H1 (cell line): Measurements from ENCODE around the gene IGFBP3. TPM values are rescaled to one million over a fixed set of nuclear protein-coding genes. Genes with fewer than 3 reads are reported as not detected.
A peak's percentile ranks its signal among the peaks of the same experiment; 100 is the strongest.

Experiments
- CTCF ChIA-PET: fragments of 300-600 bp; sonication (Branson Sonifier 250); formaldehyde crosslinking; loops from one replicate; lab custom pipeline; 2021; ENCODE audit not compliant: partially characterized antibody; lab: Charles Lee
- POLR2A ChIA-PET: fragments of 300-600 bp; sonication (Branson Sonifier 250); formaldehyde crosslinking; loops from one replicate; lab custom pipeline; 2021; ENCODE audit warnings: inconsistent platforms; ENCODE audit not compliant: partially characterized antibody; lab: Charles Lee
- DNase-seq, 2 experiments: peaks; one replicate each; pipeline versions ENCODE4 v3.0.0 to v3.0.0-alpha.2; 2010 to 2022; ENCODE audit warnings: low spot score in 2 of 2, low read depth in 1 of 2, mixed read lengths in 1 of 2
- FAIRE-seq: peaks from 2 replicates; lab custom pipeline; 2011; peaks lifted over from hg19 to GRCh38; lab: Jason Lieb, UNC
- H2AFZ ChIP-seq: 2 replicates; pipeline ENCODE4 v1.8.1; 2012; ENCODE audit warnings: low read length, inconsistent platforms
- H2AK5ac ChIP-seq: 2 replicates; pipeline ENCODE4 v1.6.1; 2013; ENCODE audit warnings: low read depth, low read length
- H2BK120ac ChIP-seq: replicated peaks from 2 replicates; pipeline ENCODE3; 2013; ENCODE audit warnings: low read depth, low read length, inconsistent platforms
- H2BK12ac ChIP-seq: 2 replicates; pipeline ENCODE4 v1.6.1; 2013; ENCODE audit warnings: low read depth, low read length
- H2BK15ac ChIP-seq: 2 replicates; pipeline ENCODE4 v1.6.1; 2013; ENCODE audit warnings: low read length
- H2BK20ac ChIP-seq: 2 replicates; pipeline ENCODE4 v1.6.1; 2013; ENCODE audit warnings: low read length
- H2BK5ac ChIP-seq: 2 replicates; pipeline ENCODE4 v1.6.1; 2013; ENCODE audit warnings: low read depth, low read length
- H3K14ac ChIP-seq: 2 replicates; pipeline ENCODE4 v1.6.1; 2013; ENCODE audit warnings: inconsistent platforms; ENCODE audit not compliant: insufficient read length
- H3K18ac ChIP-seq: 2 replicates; pipeline ENCODE4 v1.6.1; 2013; ENCODE audit warnings: low read length; ENCODE audit errors: extremely low read depth
- H3K23ac ChIP-seq: 2 replicates; pipeline ENCODE4 v1.6.1; 2013; ENCODE audit warnings: inconsistent platforms; ENCODE audit not compliant: insufficient read length
- H3K23me2 ChIP-seq: 2 replicates; pipeline ENCODE4 v1.6.1; 2013; ENCODE audit warnings: low read depth, low read length
- H3K27ac ChIP-seq: 2 replicates; pipeline ENCODE4 v1.6.1; 2011; ENCODE audit warnings: low read depth, low read length, inconsistent platforms
- H3K27me3 ChIP-seq, 4 experiments: replicated peaks in 1 of 4; 1 replicate in 1 of 4; 2 replicates in 3 of 4; pipeline versions ENCODE4 v1.6.1 to v1.8.1; 2011 to 2013; ENCODE audit warnings: low read length in 3 of 4, mild to moderate bottlenecking in 3 of 4, inconsistent platforms in 2 of 4, mixed read lengths in 2 of 4, moderate library complexity in 1 of 4; ENCODE audit not compliant: control insufficient read depth in 3 of 4, insufficient read depth in 3 of 4; ENCODE audit errors: extremely low read depth in 1 of 4
- H3K36me3 ChIP-seq, 4 experiments: 2 replicates each; pipeline versions ENCODE4 v1.6.1 to v1.8.1; 2011 to 2013; ENCODE audit warnings: mild to moderate bottlenecking in 4 of 4, low read length in 3 of 4, moderate library complexity in 2 of 4, control low read depth in 1 of 4, inconsistent platforms in 1 of 4; ENCODE audit not compliant: insufficient read depth in 4 of 4, control insufficient read depth in 2 of 4
- H3K4ac ChIP-seq: replicated peaks from 2 replicates; pipeline ENCODE3; 2013; ENCODE audit warnings: low read length, low read depth, mixed read lengths, inconsistent platforms; ENCODE audit not compliant: insufficient read length
- H3K4me1 ChIP-seq, 4 experiments: replicated peaks in 1 of 4; 1 replicate in 1 of 4; 2 replicates in 3 of 4; pipeline versions ENCODE4 v1.6.1 to v1.8.1; 2011 to 2013; ENCODE audit warnings: low read length in 3 of 4, inconsistent platforms in 2 of 4, mixed read lengths in 1 of 4; ENCODE audit not compliant: insufficient read depth in 4 of 4, control insufficient read depth in 3 of 4
- H3K4me2 ChIP-seq, 2 experiments: 2 replicates each; pipeline versions ENCODE4 v1.6.1 to v1.8.1; 2011 to 2013; ENCODE audit warnings: low read depth in 2 of 2, low read length in 2 of 2, control low read depth in 1 of 2, inconsistent platforms in 1 of 2, mild to moderate bottlenecking in 1 of 2; ENCODE audit not compliant: insufficient read depth in 1 of 2
- H3K4me3 ChIP-seq, 4 experiments: fragments of 200-600, 300-600 bp in 1 of 4; sonication (generic), shearing (Covaris generic), sonication (Bioruptor Twin) in 1 of 4; 2 replicates each; pipeline versions ENCODE4 v1.5.1 to v1.8.1; 2011 to 2016; ENCODE audit warnings: low read length in 4 of 4, low read depth in 3 of 4, control low read depth in 2 of 4, inconsistent platforms in 2 of 4, mild to moderate bottlenecking in 2 of 4, mixed read lengths in 1 of 4, moderate library complexity in 1 of 4; ENCODE audit not compliant: insufficient read depth in 2 of 4; ENCODE audit errors: extremely low read depth in 1 of 4
- H3K56ac ChIP-seq: replicated peaks from 2 replicates; pipeline ENCODE3; 2013; ENCODE audit warnings: low read depth, mild to moderate bottlenecking, mixed read lengths, low read length, inconsistent platforms; ENCODE audit not compliant: insufficient read length
- H3K79me1 ChIP-seq: 2 replicates; pipeline ENCODE4 v1.6.1; 2013; ENCODE audit warnings: low read depth, low read length, control low read depth
- H3K79me2 ChIP-seq, 2 experiments: 2 replicates each; pipeline versions ENCODE4 v1.6.1 to v1.8.1; 2012 to 2013; ENCODE audit warnings: low read length in 2 of 2, mild to moderate bottlenecking in 2 of 2, inconsistent platforms in 1 of 2; ENCODE audit not compliant: insufficient read depth in 2 of 2, control insufficient read depth in 1 of 2
- H3K9ac ChIP-seq, 4 experiments: replicated peaks in 1 of 4; 1 replicate in 1 of 4; 2 replicates in 3 of 4; pipeline versions ENCODE4 v1.6.1 to v1.8.1; 2011 to 2013; ENCODE audit warnings: low read depth in 3 of 4, low read length in 3 of 4, control low read depth in 2 of 4, mild to moderate bottlenecking in 2 of 4, moderate library complexity in 2 of 4, inconsistent platforms in 1 of 4; ENCODE audit errors: extremely low read depth in 1 of 4
- H3K9me3 ChIP-seq, 2 experiments: 2 replicates each; pipeline versions ENCODE4 v1.6.1 to v1.8.1; 2012 to 2013; ENCODE audit warnings: mild to moderate bottlenecking in 2 of 2, moderate library complexity in 2 of 2, control low read depth in 1 of 2, inconsistent platforms in 1 of 2, low read depth in 1 of 2, low read length in 1 of 2, mixed read lengths in 1 of 2; ENCODE audit not compliant: insufficient read depth in 2 of 2
- H4K20me1 ChIP-seq, 2 experiments: replicated peaks in 1 of 2; 2 replicates each; pipeline versions ENCODE3 to v1.8.1; 2011 to 2013; ENCODE audit warnings: inconsistent platforms in 2 of 2, low read length in 2 of 2, mild to moderate bottlenecking in 1 of 2; ENCODE audit not compliant: insufficient read depth in 2 of 2, control insufficient read depth in 1 of 2
- H4K5ac ChIP-seq: 2 replicates; pipeline ENCODE4 v1.6.1; 2013; ENCODE audit warnings: low read length, low read depth, mixed read lengths, inconsistent platforms; ENCODE audit not compliant: insufficient read length
- H4K8ac ChIP-seq: 2 replicates; pipeline ENCODE4 v1.8.0; 2013; ENCODE audit warnings: mild to moderate bottlenecking, moderate library complexity, low read length, inconsistent platforms; ENCODE audit not compliant: insufficient read depth; ENCODE audit errors: extremely low read depth
- H4K91ac ChIP-seq: replicated peaks from 2 replicates; pipeline ENCODE3; 2013; ENCODE audit warnings: low read length, mixed read lengths, inconsistent platforms; ENCODE audit not compliant: insufficient read length
- JUND ChIP-seq: IDR thresholded peaks from 2 replicates; pipeline ENCODE4 v1.6.1; 2011; ENCODE audit warnings: mild to moderate bottlenecking, improper control_type of control experiment, low read length
- WGBS, 2 experiments: shearing (Covaris generic) in 1 of 2; methylation state at CpG; one replicate each; pipeline versions ENCODE4 v1.1.6 to v1.1.7; 2013 to 2015; ENCODE audit warnings: low lambda C conversion rate in 2 of 2, mixed read lengths in 2 of 2, inconsistent platforms in 1 of 2, low coverage in 1 of 2, missing lambda C conversion rate in 1 of 2; ENCODE audit not compliant: insufficient replicate concordance in 2 of 2, insufficient coverage in 1 of 2, insufficient read length in 1 of 2; ENCODE audit errors: extremely low coverage in 1 of 2, missing lambda C conversion rate in 1 of 2; 5-methylcytosine and 5-hydroxymethylcytosine counted together
- polyA plus RNA-seq, 7 experiments: library from polyadenylated mRNA; depleted of rRNA in 3 of 7; stranded (reverse) in 5 of 7; unstranded in 2 of 7; fragments of >200 nt in 5 of 7; fragments of 200-250 nt in 2 of 7; gene quantifications; 1 replicate in 5 of 7; 2 replicates in 1 of 7; 4 replicates in 1 of 7; pipeline versions ENCODE4 v1.2.1 to v1.2.3, GENCODE V29; 2011 to 2013; ENCODE audit warnings: missing spikeins in 2 of 7, mixed read lengths in 2 of 7
- total RNA-seq: library from RNA; stranded (reverse); fragmentation: NEBNext Ultra II Directional; extraction: Animal tissue kit (Norgen Biotek cat#: 25700); gene quantifications from 2 replicates; pipeline ENCODE4 v1.2.1, GENCODE V29; 2021

IGFBP3 gene
- total and polyA plus RNA-seq, 2 of the 8 experiments (the other 6 are each of a cell fraction or from before 2014, with no cell fraction given) = 5.5 to 12.1 TPM

GRCh38 chr7:45890902-45891461 is 30.1 kb downstream of the IGFBP3 start:
- POLR2A ChIA-PET = interaction anchor here (1.2 kb wide), 1 partner anchor 12 kb away, joined by 3 read pairs; no protein-coding TSS in a partner anchor
- H3K23me2 ChIP-seq = peaks cover 11% of the 10 kb centered on the region; the same call in 1 of the 2 replicates
- no peak overlapping the region for H3K27ac ChIP-seq
- H2BK5ac ChIP-seq = no peak overlapping the region
- CTCF ChIA-PET = interaction anchor here (0.7 to 3.8 kb wide), 15 partner anchors 9 to 1291 kb away, joined by 3 to 22 read pairs (median 5); partner anchors contain the start of gene IGFBP3
- no peak overlapping the region for H4K8ac ChIP-seq
- H3K4me3 ChIP-seq = no peak overlapping the region
- FAIRE-seq (peak; percentile 55), DNase-seq (no peak)
- H4K20me1 ChIP-seq = no peaks in the 10 kb centered on the region
- H3K18ac ChIP-seq = no peak overlapping the region
- H2AFZ ChIP-seq = no peak overlapping the region
- peaks cover 23 to 42% (median 35%) of the 10 kb centered on the region in 4 experiments for H3K27me3 ChIP-seq
- H2BK12ac ChIP-seq = no peak overlapping the region
- WGBS, 2 experiments = 53% methylated on average over 6 of the region's 6 CpGs; no CpG with 5 or more reads in 1 of the 2 experiments
- H3K4me1 ChIP-seq = peaks cover 2 to 15% (median 9%) of the 10 kb centered on the region in 4 experiments
- H4K91ac ChIP-seq = no peak overlapping the region
- no peak overlapping the region for H3K23ac ChIP-seq
- H3K9me3 ChIP-seq = no peaks in the 10 kb centered on the region
- no peak overlapping the region for H2BK20ac ChIP-seq
- no peak overlapping the region for H2BK120ac ChIP-seq
- no peak overlapping the region for H2AK5ac ChIP-seq
- H3K4me2 ChIP-seq = no peak overlapping the region
- H3K56ac ChIP-seq = no peak overlapping the region
- H3K79me2 ChIP-seq = no peaks in the 10 kb centered on the region
- no peak overlapping the region for H3K4ac ChIP-seq
- no peak overlapping the region for H3K9ac ChIP-seq
- no peaks in the 10 kb centered on the region for H3K79me1 ChIP-seq
- H3K14ac ChIP-seq = no peak overlapping the region
- no peaks in the 10 kb centered on the region for H3K36me3 ChIP-seq
- H4K5ac ChIP-seq = no peak overlapping the region
- H2BK15ac ChIP-seq = no peak overlapping the region
- TF ChIP-seq JUND = no peak
